SW 1271 (cell line): ENCODE data around the gene ARL5B.
"Not testable (repeated sequence)": the region's sequence is repeated elsewhere in the genome, so short reads cannot be mapped to it uniquely, and the experiment has no call there.

Experiments
- DNase-seq, 2 experiments: peaks; one replicate each; lab custom pipeline; 2025; lab: John Stamatoyannopoulos, UW

Gene ARL5B, protein sequence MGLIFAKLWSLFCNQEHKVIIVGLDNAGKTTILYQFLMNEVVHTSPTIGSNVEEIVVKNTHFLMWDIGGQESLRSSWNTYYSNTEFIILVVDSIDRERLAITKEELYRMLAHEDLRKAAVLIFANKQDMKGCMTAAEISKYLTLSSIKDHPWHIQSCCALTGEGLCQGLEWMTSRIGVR

DNA sequence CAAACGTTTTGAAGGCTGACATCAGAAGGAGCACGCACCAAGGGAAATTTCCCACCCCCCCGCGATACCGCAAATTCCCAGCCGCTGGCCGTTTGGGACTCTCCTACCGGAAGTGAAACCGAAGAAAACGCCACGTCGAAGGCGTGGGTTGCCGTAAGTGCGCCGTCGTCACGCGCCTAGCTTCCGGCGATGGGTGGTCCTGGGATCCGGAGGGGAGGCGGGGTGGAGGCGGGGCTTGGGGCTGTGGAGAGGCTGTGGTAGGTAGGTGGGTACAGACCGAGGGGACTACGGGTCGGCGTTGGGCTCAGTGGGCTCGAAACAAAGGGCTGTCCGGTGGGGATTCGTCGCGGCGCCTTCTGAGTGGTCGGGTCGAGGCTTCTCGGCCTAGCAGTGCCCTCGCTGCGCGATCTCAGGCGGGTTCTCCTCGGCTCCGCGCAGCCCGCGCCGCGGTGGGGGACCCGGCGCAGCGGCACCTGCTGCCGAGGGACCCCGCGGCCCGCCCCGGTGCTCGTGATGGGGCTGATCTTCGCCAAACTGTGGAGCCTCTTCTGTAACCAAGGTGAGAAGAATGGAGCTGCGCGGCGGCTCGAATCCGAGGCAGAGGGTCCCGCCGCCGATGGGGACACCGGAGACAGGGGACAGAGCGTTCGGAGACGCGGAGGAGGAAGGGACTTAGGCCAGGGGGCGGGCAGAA lies at the start of gene ARL5B:
Gene ARL5B, plus strand, starts transcription at position 307 of the 694 bp plus-strand sequence. Its CDS starts 207 bp downstream, at position 514.
- DNase-seq: peak; percentile 79 to 90

DNA sequence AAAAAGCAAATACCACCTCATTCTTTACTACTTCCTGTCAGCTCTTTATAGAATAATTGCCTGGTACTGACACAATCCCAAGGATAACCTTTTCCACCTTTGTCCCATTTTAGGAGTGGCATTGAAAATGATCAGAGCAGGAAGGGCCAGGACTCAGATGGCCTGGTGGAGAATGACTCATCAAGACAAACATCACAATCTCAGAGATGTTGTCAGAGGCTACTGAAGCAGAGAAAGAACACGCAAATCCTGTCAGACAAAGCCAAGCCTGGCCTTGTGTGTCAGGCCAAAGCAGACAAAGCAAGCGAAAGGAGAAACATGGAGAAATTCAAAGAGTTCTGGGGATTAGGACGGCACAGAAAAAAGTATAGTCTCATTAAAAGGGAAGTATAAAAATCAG lies 48.7 kb upstream of the ARL5B start:
- DNase-seq: peak; percentile 54 to 83

DNA sequence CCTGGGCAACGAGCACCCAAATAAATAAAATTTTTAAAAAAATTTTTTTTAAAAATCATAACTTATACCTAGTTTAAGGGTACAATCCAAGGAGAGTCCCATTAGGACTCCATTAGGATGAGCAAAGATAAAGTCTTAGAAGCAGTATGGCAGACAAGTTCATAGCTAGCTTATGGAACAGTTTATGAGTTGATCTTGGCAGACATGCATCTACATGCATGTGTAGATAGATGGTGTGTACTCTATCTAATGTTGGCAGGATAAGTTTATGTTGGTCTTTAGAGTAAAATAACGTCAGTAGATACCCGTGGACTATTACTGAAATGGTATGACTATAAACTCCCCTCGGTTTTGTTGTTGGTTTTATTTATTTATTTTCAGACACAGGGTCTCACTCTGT lies 48.1 kb upstream of the ARL5B start:
- DNase-seq: no peak

DNA sequence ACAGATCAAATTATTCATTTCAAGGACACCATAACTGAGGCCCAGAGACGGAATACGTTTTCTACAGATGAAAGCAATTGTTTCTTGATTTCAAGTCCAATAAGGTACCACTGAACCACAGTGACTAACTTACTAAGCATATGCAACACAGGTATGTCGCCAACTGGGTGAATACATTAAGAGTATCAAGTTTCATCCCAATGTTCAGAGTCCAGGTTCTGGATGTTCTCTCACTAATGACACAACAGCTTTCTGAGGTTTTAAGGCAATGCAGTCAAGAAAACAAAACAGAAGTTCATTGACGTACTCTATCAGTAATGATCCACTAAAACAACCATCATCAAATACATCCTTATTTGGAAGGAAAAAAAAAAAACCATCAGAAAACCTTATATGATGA lies 43.6 kb upstream of the ARL5B start:
- no peak for DNase-seq

DNA sequence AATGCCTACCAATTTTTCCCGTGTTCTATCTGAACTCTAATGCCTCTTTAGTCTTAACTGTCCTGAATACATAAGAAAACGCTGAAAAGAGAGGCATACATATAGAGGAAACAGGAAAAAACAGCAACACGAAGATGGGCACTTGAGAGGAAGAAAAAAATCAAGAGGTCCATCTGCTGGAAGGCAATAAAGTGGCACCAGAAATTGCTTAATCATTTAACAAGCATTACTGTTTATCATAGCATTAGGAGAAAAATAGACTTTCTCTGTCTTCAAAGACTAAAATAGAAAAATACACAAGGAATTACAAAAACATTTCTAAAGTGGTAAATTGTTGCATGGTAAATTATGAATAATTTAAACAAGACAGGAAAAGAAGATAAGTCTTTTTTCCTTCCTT lies 42.9 kb upstream of the ARL5B start:
- peak in 1 of 2 experiments; percentile 1 for DNase-seq

DNA sequence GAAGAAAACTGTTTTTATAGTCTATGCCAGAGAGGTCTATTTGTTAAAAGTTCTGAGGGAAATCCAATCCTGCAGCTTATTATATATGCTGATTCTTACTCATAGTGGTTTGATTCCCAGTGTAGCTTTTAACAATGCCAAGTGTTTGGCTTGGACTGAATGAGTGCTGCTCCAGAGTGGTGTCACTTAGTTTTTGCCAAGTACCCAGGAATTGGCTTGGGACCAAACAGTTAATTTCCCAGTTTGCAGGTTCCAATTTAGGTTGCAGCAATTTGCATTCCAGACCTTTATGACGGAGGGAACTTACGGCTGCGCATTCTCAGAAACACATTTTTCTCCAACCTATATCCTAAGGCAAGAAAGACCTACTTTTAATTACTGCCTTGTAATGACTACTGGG lies 40.2 kb upstream of the ARL5B start:
- no peak for DNase-seq

DNA sequence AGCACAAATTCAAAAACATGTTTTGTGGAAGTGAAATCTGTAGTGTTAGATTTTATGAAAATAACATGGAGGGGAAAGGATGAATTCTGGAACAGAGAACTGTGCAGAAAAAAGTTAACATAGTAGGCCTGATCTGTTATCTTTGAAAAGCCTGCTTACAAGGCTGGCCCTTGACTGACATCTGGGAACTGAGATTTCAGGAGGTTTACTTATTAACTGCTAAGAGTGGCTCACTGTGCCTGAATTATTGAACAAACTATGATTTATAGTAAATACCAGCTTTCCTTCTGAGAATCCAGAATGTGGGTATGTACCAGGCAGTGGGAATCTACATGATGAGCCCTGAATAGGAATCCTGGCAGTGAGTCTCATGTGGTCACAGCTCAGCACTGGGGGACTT lies 38.4 kb upstream of the ARL5B start:
- DNase-seq: no peak

DNA sequence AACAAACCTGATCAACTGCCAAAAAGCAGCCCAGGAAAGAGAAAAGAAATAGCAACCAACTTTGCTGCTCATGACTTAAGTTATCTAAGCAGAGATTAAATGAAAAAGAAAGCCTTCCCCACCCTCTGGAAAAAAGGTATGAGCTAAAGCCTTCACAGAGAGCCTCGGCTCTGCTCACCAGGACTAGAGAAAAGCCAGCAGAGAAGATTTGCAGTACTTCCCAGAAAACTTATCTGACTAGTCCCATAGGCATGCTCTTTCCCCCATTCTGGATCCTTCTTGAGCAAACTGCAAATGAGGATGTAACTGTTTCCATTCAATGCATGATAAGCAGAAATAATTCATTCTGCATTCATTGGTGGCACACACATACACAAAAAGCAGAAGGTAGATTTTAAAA lies 35.6 kb upstream of the ARL5B start:
- DNase-seq: not testable (repeated sequence)

DNA sequence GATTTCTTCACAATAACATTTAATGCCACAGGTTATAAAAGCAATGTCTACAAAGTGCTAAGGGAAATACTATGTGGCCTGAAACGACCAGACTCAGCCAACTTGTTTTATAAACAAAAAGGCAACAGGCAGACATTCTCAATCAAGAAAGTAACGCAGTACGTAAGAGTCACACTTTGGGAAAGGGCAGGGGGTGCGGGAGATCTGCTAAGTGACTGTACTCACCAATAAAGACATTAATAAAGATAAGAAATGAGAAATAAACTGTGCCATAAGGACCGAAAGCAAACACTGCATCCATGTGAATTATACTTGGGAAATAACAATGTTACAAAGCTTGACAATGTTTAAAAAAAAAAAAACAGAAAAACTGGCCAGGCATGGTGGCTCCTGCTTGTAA lies 33.3 kb upstream of the ARL5B start:
- no peak for DNase-seq

DNA sequence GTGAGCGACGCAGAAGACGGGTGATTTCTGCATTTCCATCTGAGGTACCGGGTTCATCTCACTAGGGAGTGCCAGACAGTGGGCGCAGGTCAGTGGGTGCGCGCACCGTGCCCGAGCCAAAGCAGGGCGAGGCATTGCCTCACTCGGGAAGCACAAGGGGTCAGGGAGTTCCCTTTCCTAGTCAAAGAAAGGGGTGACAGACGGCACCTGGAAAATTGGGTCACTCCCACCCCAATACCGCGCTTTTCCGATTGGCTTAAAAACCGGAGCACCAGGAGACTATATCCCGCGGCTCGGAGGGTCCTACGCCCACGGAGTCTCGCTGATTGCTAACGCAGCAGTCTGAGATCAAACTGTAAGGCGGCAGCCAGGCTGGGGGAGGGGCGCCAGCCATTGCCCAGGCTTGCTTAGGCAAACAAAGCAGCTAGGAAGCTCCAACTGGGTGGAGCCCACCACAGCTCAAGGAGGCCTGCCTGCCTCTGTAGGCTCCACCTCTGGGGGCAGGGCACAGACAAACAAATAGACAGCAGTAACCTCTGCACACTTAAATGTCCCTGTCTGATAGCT lies 31.7 kb upstream of the ARL5B start:
- not testable (repeated sequence) for DNase-seq

DNA sequence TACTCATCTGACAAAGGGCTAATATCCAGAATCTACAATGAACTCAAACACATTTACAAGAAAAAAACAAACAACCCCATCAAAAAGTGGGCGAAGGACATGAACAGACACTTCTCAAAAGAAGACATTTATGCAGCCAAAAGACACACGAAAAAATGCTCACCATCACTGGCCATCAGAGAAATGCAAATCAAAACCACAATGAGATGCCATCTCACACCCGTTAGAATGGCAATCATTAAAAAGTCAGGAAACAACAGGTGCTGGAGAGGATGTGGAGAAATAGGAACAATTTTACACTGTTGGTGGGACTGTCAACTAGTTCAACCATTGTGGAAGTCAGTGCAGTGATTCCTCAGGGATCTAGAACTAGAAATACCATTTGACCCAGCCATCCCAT lies 26.7 kb upstream of the ARL5B start:
- not testable (repeated sequence) for DNase-seq

DNA sequence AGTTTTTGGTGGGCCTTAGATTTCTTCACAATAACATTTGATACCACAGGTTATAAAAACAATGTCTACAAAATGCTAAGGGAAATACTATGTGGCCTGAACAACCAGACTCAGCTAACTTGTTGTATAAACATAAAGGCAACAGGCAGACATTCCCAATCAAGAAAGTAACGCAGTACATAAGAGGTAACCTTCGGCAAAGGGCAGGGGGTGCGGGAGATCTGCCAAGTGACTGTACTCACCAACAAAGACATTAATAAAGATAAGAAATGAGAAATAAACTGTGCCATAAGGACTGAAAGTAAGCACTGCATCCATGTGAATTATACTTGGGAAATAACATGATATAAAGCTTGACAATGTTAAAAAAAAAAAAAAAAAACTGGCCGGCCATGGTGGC lies 23.2 kb upstream of the ARL5B start:
- no peak for DNase-seq

DNA sequence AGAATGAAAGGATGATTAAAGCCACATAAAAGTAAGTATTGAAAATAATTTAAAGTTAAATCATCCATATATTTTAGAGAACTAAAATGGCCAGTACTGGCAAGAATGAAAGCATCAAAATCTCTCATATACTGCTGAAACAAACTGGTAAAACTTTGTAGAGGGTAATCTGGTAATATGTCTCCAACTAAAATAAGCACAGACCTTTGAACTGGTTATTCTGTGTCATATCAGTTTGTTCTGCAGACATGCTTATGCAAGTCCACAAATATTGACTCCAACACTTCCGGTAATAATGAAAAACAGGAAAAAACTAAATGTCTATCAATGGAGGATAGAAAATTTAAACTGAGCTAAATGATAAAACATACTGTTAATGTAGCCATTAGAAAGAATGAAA lies 21.8 kb upstream of the ARL5B start:
- not testable (repeated sequence) for DNase-seq

DNA sequence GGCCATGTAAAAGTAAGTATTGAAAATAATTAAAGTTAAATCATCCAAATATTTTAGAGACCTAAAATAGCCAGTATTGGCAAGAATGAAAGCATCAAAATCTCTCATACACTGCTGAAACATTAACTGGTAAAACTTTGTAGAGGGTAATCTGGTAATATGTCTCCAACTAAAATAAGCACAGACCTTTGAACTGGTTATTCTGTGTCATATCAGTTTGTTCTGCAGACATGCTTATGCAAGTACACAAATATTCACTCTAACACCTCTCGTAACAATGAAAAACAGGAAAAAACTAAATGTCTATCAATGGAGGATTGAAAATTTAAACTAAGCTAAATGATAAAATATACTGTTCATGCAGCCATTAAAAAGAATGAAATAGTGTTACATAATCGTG lies 19.5 kb upstream of the ARL5B start:
- not testable (repeated sequence) for DNase-seq

DNA sequence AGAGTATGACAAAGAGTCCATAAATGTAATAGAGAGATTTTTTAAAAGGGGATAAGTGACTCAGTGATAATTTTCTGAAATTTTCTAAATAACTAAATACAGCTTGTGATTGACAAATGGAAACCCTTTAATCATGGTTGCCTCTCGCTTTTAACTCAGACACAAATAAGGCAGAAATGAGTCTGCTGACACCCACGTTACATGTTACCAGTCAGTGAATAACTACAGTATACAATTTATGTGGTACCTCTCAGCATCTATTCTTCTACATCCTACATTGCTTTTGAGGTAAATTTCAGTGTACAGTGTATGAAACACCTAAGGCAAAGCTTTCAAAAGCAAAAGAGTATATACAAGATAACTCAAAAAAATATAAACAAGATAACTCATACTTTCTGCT lies 12.1 kb upstream of the ARL5B start:
- DNase-seq: no peak

DNA sequence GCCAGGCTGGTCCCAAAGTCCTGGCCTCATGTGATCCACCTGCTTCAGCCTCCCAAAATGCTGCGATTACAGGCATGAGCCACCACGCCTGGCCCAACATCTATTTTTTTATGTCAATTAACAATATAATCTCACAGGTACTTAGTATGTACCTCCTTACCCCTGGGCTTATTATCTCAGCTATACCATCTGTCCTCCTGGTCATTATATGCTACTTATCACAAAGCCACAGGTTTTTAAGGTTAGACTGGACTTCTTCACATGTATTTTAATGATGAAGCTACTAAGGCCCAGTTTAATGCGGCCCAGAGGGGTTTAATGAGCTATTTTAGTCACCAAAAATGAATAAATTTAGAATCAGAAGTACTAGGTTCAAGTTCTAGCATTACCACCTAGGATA lies 11.3 kb upstream of the ARL5B start:
- DNase-seq: no peak

DNA sequence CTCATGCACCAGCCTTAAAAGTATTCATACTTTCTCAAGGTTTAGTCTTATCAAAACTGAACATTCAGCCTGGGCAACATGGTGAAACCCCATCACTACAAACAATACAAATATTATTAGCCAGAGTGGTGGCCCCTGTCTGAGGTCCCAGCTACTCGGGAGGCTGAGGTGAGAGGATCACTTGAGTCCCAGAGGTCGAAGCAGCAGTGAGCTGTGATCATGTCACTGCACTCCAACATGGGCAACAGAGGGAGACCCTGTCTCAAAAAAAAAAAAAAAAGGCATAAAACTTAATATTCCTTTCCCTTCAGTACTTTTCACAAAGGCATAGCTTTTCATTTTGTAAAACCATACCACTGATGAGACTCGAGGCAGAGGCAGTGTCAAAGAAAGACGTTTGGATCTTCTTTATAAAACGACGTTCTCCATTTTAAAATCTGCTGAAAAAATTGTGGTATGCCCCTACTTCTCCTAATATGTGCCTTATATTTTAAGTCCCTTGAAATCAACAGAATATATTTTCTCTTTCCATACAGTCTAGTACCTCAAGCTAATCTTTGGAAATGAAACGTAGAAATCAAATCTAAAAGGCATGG lies 9.8 kb upstream of the ARL5B start:
- DNase-seq: no peak

DNA sequence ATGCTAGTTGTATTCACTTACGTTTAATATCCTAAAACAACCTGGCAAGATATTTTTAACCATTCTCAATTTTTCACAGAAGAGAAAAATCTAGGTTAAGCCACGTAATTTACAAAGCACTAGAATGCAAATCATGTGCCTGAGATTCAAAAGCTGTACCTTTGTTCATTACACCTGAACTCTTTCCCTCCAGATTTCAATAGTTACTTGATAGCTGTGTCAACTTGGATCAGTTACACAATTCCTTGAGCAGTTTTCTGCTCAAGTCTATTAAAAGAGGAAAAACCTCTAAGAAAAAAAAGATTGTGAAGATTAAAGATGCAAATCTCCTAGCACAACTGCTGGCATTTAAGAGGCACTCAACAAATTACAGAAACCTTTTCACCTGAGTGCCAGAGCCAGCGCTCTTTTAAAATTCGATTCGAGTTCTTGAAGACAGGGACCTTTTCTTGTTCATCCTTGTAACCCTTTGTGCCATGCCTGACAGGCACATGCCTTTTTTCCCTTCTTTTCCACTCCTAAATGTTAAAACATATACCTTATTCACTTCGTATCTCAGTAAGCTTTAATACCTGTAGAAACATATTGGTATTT lies 8.7 kb upstream of the ARL5B start:
- DNase-seq: no peak

DNA sequence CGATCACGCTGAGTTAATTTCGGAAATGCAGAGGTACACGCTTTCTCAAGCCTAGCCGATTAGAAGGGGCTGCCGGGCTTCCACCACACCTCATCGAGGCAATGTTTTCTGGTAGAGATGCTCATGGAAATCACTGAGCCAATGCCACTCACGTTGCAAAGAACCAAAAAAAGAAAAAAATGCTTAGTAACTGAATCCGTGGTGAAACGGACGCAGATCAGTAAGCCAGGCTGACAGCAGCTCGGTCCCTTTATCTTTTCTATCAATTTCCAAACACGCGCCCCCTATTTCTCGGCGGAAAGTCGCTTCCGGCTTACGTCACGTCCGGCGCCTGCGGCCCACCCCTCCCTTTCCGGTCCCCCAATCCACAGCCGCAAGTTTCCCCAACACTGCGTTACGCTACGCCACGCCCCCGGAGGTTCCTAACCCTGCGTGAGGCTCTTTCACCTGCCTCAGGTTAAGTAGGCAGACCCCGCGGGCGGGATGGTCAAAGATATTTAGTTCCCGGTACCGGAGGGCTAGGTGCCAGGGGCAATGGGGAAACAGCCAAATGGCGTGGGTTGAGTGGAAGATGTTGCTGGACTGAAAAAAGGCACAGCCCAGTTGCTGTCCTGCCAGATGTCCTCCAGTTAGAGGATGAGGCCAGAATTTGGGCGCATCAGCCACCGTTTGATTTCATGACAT lies 7.8 kb upstream of the ARL5B start, which contains the start of gene NSUN6:
Gene NSUN6, minus strand, starts transcription at position 264 of the 684 bp plus-strand sequence. CDS start 384 bp downstream, outside the sequence.
- DNase-seq: peak; percentile 16 to 78

DNA sequence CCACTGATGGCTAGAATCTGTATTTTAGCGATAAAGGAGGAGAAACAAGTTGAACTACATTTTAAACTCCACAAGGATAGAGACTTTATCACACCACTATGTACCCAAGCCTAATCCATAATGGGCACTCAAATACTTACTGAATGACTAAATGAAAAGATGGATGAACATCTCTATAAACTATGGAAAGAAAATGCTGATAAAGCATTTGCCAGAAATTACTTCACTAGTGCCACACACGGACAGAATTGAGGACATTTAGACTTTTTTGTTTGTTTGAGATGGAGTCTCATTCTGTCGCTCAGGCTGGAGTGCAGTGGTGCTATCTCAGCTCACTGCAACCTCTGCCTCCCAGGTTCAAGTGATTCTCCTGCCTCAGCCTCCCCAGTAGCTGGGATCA lies 6.1 kb upstream of the ARL5B start:
- no peak for DNase-seq

DNA sequence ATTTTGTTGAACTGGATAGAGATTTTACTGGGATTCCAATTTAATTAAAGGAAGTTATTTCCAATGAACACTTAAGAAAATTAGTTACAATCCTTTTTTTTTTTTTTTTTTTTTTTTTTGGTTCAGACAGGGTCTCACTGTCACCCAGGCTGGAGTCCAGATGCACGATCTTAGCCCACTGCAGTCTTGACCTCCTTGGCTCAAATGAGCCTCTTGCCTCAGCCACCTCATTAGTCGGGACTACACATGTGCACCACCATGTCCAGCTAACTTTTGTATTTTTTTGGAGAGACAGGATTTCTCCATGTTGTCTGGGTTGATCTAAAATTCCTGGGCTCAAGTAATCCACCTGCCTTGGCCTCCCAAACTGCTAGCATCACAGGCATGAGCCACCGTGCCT lies 2.5 kb upstream of the ARL5B start:
- DNase-seq: no peak
